Endothelial cell of umbilical vein (primary cell): ENCODE data around the gene CARD6. TPM values are rescaled to one million over a fixed set of nuclear protein-coding genes. Genes with fewer than 3 reads are reported as not detected.

ENCODE experiments used
- BruUV-seq: library from RNA; stranded (reverse); fragments of 400-500 nt; replicated peaks from 2 replicates; lab custom pipeline; 2021; lab: Mats Ljungman, UMichigan
- CTCF ChIA-PET: fragments of 300-600, 350-600 bp; sonication (Branson Sonifier 250); formaldehyde crosslinking; loops from one replicate; lab custom pipeline; 2021; ENCODE audit warnings: antibody characterized with exemption, inconsistent platforms; lab: Charles Lee
- POLR2A ChIA-PET: fragments of 300-600, 350-600 bp; sonication (Branson Sonifier 250); formaldehyde crosslinking; loops from one replicate; lab custom pipeline; 2021; ENCODE audit warnings: antibody characterized with exemption, inconsistent platforms; lab: Charles Lee
- DNase-seq: peaks from one replicate; pipeline ENCODE4 v3.0.0-alpha.2; 2011; ENCODE audit warnings: low read depth, low spot score
- FAIRE-seq: peaks from 2 replicates; lab custom pipeline; 2011; peaks lifted over from hg19 to GRCh38; lab: Jason Lieb, UNC
- H2AFZ ChIP-seq: 2 replicates; pipeline ENCODE4 v1.6.0; 2012; ENCODE audit warnings: low read depth, low read length, control low read depth, inconsistent platforms
- H3K27ac ChIP-seq: 2 replicates; pipeline ENCODE4 v1.5.1; 2011; ENCODE audit warnings: low read depth, mild to moderate bottlenecking, control low read depth, low read length, moderate library complexity; ENCODE audit not compliant: insufficient read depth
- H3K27me3 ChIP-seq, 2 experiments: 2 replicates each; pipeline versions ENCODE4 v1.6.0 to v1.6.1; 2011; ENCODE audit warnings: low read length in 2 of 2, mixed read lengths in 1 of 2; ENCODE audit not compliant: control insufficient read depth in 2 of 2, insufficient read depth in 2 of 2
- H3K36me3 ChIP-seq, 2 experiments: 2 replicates in 1 of 2; 3 replicates in 1 of 2; pipeline ENCODE4 v1.5.1; 2011; ENCODE audit warnings: low read length in 2 of 2, mild to moderate bottlenecking in 1 of 2, moderate library complexity in 1 of 2; ENCODE audit not compliant: control insufficient read depth in 2 of 2, insufficient read depth in 2 of 2; ENCODE audit errors: extremely low read depth in 1 of 2
- H3K4me1 ChIP-seq: 3 replicates; pipeline ENCODE4 v1.5.1; 2011; ENCODE audit warnings: mild to moderate bottlenecking, low read length; ENCODE audit not compliant: control insufficient read depth, insufficient read depth; ENCODE audit errors: extremely low read depth
- H3K4me2 ChIP-seq: 2 replicates; pipeline ENCODE4 v1.6.1; 2011; ENCODE audit warnings: low read length, control low read depth, mixed read lengths; ENCODE audit not compliant: insufficient read depth
- H3K4me3 ChIP-seq, 3 experiments: fragments of 200-600 bp in 1 of 3; sonication (generic), shearing (Covaris generic) in 1 of 3; replicated peaks in 1 of 3; 2 replicates each; pipeline ENCODE4 v1.5.1; 2011 to 2016; ENCODE audit warnings: control low read depth in 3 of 3, low read length in 3 of 3, mild to moderate bottlenecking in 2 of 3, inconsistent platforms in 1 of 3, low read depth in 1 of 3, moderate library complexity in 1 of 3; ENCODE audit not compliant: insufficient read depth in 1 of 3
- H3K79me2 ChIP-seq: 2 replicates; pipeline ENCODE4 v1.6.0; 2012; ENCODE audit warnings: low read length, inconsistent platforms; ENCODE audit not compliant: control insufficient read depth, insufficient read depth
- H3K9ac ChIP-seq: replicated peaks from 2 replicates; pipeline ENCODE3; 2011; ENCODE audit warnings: low read length, control low read depth; ENCODE audit not compliant: insufficient read depth; ENCODE audit errors: extremely low read depth
- H3K9me1 ChIP-seq: replicated peaks from 3 replicates; pipeline ENCODE4 v1.6.0; 2011; ENCODE audit warnings: mild to moderate bottlenecking, low read length; ENCODE audit not compliant: control insufficient read depth, insufficient read depth; ENCODE audit errors: extremely low read depth
- H3K9me3 ChIP-seq: replicated peaks from 2 replicates; pipeline ENCODE4 v1.5.1; 2012; ENCODE audit warnings: low read length, inconsistent platforms; ENCODE audit not compliant: control insufficient read depth, insufficient read depth
- H4K20me1 ChIP-seq: replicated peaks from 2 replicates; pipeline ENCODE3; 2011; ENCODE audit warnings: mild to moderate bottlenecking, low read length; ENCODE audit not compliant: control insufficient read depth, insufficient read depth; ENCODE audit errors: extremely low read depth
- EZH2 ChIP-seq: IDR thresholded peaks from 2 replicates; pipeline ENCODE4 v1.6.1; 2012; ENCODE audit warnings: borderline replicate concordance, low read depth, mild to moderate bottlenecking, moderate library complexity, low read length, inconsistent platforms; ENCODE audit not compliant: severe bottlenecking
- FOS ChIP-seq: IDR thresholded peaks from 2 replicates; pipeline ENCODE4 v1.6.1; 2011; ENCODE audit warnings: mild to moderate bottlenecking, low read length, moderate library complexity, borderline replicate concordance; ENCODE audit not compliant: insufficient read depth
- GATA2 ChIP-seq: IDR thresholded peaks from 2 replicates; pipeline ENCODE4 v1.7.0; 2011; ENCODE audit warnings: low read depth, mild to moderate bottlenecking, moderate library complexity, mixed read lengths, low read length; ENCODE audit not compliant: insufficient read length, insufficient read depth
- JUN ChIP-seq: IDR thresholded peaks from 2 replicates; pipeline ENCODE4 v1.6.1; 2011; ENCODE audit warnings: borderline replicate concordance, low read depth; ENCODE audit not compliant: insufficient read length, insufficient read depth
- MYC ChIP-seq: IDR thresholded peaks from one replicate; pipeline ENCODE4 v1.6.1; 2011; ENCODE audit warnings: mild to moderate bottlenecking, low read depth, low read length
- POLR2A ChIP-seq: IDR thresholded peaks from 2 replicates; pipeline ENCODE4 v1.6.1; 2012; ENCODE audit warnings: low read depth, mild to moderate bottlenecking, control low read depth, low read length
- POLR2AphosphoS5 ChIP-seq: IDR thresholded peaks from 2 replicates; pipeline ENCODE4 v1.6.1; 2012; ENCODE audit warnings: low read depth, mild to moderate bottlenecking, control low read depth, low read length, moderate library complexity; ENCODE audit not compliant: insufficient read depth
- dilution Hi-C: fragments of 300-500 bp; cut with MboI; formaldehyde crosslinking; loops from one replicate; pipeline ENCODE4 v1.15.0; 2019; ENCODE audit warnings: low sequenced_read_pairs; ENCODE audit not compliant: extremely low pct_ligation_motif_present
- intact Hi-C: fragments of 100-400 bp; cut with micrococcal nuclease; formaldehyde crosslinking; loops from one replicate; pipeline ENCODE4 v1.10.0; 2022
- polyA plus RNA-seq, 4 experiments: library from polyadenylated mRNA; depleted of rRNA in 3 of 4; stranded (reverse) in 3 of 4; unstranded in 1 of 4; fragments of >200 nt; gene quantifications; 2 replicates each; pipeline versions ENCODE4 v1.2.1 to v1.2.3, GENCODE V29; 2011 to 2012; ENCODE audit warnings: missing spikeins in 1 of 4
- total RNA-seq: library from RNA; stranded (reverse); gene quantifications from 2 replicates; pipeline ENCODE4 v1.2.3, GENCODE V29; 2021
- TF ChIP-seq, protein P1 (sequence below), 2 donors: IDR thresholded peaks; 1 replicate in 1 of 2; 2 replicates in 1 of 2; pipeline ENCODE4 v1.5.1; 2011; ENCODE audit warnings: low read length in 2 of 2, mild to moderate bottlenecking in 2 of 2, moderate library complexity in 2 of 2, control low read depth in 1 of 2, inconsistent platforms in 1 of 2, low read depth in 1 of 2; ENCODE audit not compliant: insufficient read depth in 1 of 2; ENCODE audit errors: extremely low read depth in 1 of 2
- TF ChIP-seq, protein P2 (sequence below): IDR thresholded peaks from 2 replicates; pipeline ENCODE4 v1.6.1; 2011; ENCODE audit not compliant: insufficient read depth, insufficient read length

The CARD6 gene
- total and polyA plus RNA-seq, 2 donors (not counting 3 experiments of a cell fraction or from before 2014, with no cell fraction given) = 11.0 to 23.8 TPM

DNA sequence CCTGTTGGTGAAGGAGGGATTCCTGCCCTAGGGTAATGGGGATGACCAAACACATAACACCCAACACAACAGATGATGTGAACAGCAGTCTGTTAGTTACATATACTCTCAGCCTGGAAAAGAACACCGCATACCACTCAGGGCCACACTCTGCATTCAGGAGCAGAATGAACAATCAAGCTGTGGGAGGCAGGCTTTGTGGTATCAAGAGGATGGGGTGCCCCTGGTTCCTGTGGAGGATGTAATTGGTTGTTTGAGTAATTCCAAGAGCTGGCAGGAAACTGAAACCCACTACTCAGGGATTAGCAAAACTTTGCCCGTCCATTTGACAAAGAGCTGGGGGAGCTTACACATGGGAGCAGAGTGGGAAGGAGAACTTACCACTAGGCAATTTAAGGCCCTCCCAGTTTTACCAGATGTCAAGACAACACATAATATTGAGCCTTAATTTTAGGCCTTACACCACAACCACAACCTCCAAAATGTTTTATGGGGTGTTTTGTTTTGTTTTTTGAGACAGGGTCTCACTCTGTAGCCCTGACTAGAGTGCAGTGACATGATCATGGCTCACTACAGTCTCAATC, 27.4 kb upstream of the CARD6 start:
- BruUV-seq = no TSS peak
- Histone ChIP-seq H3K4me2 (no peak overlapping the region), H3K79me2 (no peaks in the 10 kb centered on the region), H4K20me1 (no peaks in the 10 kb centered on the region), H3K4me1 (no peaks in the 10 kb centered on the region), H3K9me1 (no peaks in the 10 kb centered on the region), H3K27me3 (no peaks in the 10 kb centered on the region), H3K9me3 (no peaks in the 10 kb centered on the region), H3K27ac (no peak overlapping the region), H2AFZ (no peak overlapping the region), H3K36me3 (no peaks in the 10 kb centered on the region), H3K4me3 (no peak overlapping the region), H3K9ac (no peak overlapping the region)
- DNase-seq (no peak), FAIRE-seq (no peak)
- ChIA-PET CTCF (interaction anchor here (1.5 kb wide), 1 partner anchor 10 kb away, joined by 4 read pairs; no protein-coding TSS in a partner anchor), POLR2A (no interaction called here)
- TF ChIP-seq FOS (no peak), EZH2 (no peak), POLR2A (no peak), GATA2 (no peak)
- dilution Hi-C loops (no loop called here), intact Hi-C loops (no loop called here)

DNA sequence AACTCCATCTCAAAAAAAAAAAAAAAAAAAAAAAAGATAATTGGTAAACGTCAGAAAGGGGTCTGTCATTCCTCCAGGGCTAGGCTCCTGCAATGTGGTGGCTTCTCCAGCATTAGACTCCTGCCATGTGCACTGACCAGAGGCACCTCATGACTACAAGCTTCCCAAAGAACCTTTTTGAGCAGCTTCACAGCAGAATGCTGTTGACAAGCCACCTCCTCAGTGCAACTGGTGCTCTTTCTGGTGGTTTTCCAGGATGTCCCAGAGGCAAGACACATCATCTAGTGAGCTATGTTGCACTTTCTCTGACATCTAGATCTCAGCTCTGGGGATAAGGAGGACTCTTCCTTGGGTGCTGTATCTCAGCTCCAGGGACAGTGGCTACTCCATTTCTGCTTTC, 17.7 kb upstream of the CARD6 start:
- no peak overlapping the region for H3K4me3 ChIP-seq
- no TSS peak for BruUV-seq
- FAIRE-seq (no peak), DNase-seq (no peak)
- no peak overlapping the region for H3K4me2 ChIP-seq
- no peaks in the 10 kb centered on the region for H3K9me1 ChIP-seq
- no peaks in the 10 kb centered on the region for H4K20me1 ChIP-seq
- peaks cover 4% of the 10 kb centered on the region for H3K79me2 ChIP-seq
- no peaks in the 10 kb centered on the region for H3K9me3 ChIP-seq
- TF ChIP-seq MYC (no peak), FOS (no peak), GATA2 (no peak), EZH2 (no peak), POLR2AphosphoS5 (no peak), POLR2A (no peak), JUN (no peak)
- TF ChIP-seq, protein P1, sequence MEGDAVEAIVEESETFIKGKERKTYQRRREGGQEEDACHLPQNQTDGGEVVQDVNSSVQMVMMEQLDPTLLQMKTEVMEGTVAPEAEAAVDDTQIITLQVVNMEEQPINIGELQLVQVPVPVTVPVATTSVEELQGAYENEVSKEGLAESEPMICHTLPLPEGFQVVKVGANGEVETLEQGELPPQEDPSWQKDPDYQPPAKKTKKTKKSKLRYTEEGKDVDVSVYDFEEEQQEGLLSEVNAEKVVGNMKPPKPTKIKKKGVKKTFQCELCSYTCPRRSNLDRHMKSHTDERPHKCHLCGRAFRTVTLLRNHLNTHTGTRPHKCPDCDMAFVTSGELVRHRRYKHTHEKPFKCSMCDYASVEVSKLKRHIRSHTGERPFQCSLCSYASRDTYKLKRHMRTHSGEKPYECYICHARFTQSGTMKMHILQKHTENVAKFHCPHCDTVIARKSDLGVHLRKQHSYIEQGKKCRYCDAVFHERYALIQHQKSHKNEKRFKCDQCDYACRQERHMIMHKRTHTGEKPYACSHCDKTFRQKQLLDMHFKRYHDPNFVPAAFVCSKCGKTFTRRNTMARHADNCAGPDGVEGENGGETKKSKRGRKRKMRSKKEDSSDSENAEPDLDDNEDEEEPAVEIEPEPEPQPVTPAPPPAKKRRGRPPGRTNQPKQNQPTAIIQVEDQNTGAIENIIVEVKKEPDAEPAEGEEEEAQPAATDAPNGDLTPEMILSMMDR (IDR thresholded peaks at IDR 0.05; ENCODE audit: extremely low read depth in 1 of 2, insufficient read depth in 1 of 2, low read depth in 1 of 2, low read length in 2 of 2) = no peak
- TF ChIP-seq, protein P2, sequence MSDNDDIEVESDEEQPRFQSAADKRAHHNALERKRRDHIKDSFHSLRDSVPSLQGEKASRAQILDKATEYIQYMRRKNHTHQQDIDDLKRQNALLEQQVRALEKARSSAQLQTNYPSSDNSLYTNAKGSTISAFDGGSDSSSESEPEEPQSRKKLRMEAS = no peak
- no peak overlapping the region for H3K9ac ChIP-seq
- H3K4me1 ChIP-seq = no peaks in the 10 kb centered on the region
- peaks cover 9 to 14% of the 10 kb centered on the region in 2 experiments for H3K36me3 ChIP-seq
- ChIA-PET CTCF (interaction anchor here (0.6 to 2.1 kb wide), 4 partner anchors 8 to 46 kb away, joined by 3 to 7 read pairs (median 4); no protein-coding TSS in a partner anchor), POLR2A (no interaction called here)
- H2AFZ ChIP-seq = no peak overlapping the region
- no peaks in the 10 kb centered on the region for H3K27me3 ChIP-seq
- intact Hi-C loops = no loop called here
- dilution Hi-C loops = no loop called here
- no peak overlapping the region for H3K27ac ChIP-seq
